Panc1 (cell line): ENCODE data around the gene SLC22A12.

Experiments used
- CTCF ChIP-seq: fragments of 450-650 bp; IDR thresholded peaks from 2 replicates; pipeline ENCODE4 v1.5.1; 2017; ENCODE audit warnings: mild to moderate bottlenecking
- SIN3A ChIP-seq: IDR thresholded peaks from 2 replicates; pipeline ENCODE4 v1.6.1; 2012; ENCODE audit warnings: low read depth, mild to moderate bottlenecking, low read length, moderate library complexity, borderline replicate concordance; ENCODE audit not compliant: insufficient read depth
- TF ChIP-seq, protein P1 (sequence below), 2 experiments: IDR thresholded peaks; 2 replicates each; pipeline ENCODE4 v1.6.1; 2011 to 2012; ENCODE audit warnings: low read depth in 2 of 2, control low read depth in 1 of 2, low read length in 1 of 2, mild to moderate bottlenecking in 1 of 2, moderate library complexity in 1 of 2; ENCODE audit not compliant: insufficient read depth in 1 of 2

- TF ChIP-seq CTCF, result no peak
- no peak for TF ChIP-seq SIN3A
- TF ChIP-seq, protein P1, sequence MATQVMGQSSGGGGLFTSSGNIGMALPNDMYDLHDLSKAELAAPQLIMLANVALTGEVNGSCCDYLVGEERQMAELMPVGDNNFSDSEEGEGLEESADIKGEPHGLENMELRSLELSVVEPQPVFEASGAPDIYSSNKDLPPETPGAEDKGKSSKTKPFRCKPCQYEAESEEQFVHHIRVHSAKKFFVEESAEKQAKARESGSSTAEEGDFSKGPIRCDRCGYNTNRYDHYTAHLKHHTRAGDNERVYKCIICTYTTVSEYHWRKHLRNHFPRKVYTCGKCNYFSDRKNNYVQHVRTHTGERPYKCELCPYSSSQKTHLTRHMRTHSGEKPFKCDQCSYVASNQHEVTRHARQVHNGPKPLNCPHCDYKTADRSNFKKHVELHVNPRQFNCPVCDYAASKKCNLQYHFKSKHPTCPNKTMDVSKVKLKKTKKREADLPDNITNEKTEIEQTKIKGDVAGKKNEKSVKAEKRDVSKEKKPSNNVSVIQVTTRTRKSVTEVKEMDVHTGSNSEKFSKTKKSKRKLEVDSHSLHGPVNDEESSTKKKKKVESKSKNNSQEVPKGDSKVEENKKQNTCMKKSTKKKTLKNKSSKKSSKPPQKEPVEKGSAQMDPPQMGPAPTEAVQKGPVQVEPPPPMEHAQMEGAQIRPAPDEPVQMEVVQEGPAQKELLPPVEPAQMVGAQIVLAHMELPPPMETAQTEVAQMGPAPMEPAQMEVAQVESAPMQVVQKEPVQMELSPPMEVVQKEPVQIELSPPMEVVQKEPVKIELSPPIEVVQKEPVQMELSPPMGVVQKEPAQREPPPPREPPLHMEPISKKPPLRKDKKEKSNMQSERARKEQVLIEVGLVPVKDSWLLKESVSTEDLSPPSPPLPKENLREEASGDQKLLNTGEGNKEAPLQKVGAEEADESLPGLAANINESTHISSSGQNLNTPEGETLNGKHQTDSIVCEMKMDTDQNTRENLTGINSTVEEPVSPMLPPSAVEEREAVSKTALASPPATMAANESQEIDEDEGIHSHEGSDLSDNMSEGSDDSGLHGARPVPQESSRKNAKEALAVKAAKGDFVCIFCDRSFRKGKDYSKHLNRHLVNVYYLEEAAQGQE (IDR thresholded peaks at IDR 0.05; ENCODE audit: insufficient read depth in 1 of 2, low read depth in 2 of 2, low read length in 1 of 2), result no peak
Observed at GRCh38 chr11:64633555-64634159, 42.6 kb downstream of the SLC22A12 start.
